NCI-H345 (cell line): Measurements from ENCODE around the gene CD320.
A peak's percentile ranks its signal among the peaks of the same experiment; 100 is the strongest.

Experiments used
- DNase-seq: peaks from one replicate; lab custom pipeline; 2025; lab: John Stamatoyannopoulos, UW

Gene CD320

DNA sequence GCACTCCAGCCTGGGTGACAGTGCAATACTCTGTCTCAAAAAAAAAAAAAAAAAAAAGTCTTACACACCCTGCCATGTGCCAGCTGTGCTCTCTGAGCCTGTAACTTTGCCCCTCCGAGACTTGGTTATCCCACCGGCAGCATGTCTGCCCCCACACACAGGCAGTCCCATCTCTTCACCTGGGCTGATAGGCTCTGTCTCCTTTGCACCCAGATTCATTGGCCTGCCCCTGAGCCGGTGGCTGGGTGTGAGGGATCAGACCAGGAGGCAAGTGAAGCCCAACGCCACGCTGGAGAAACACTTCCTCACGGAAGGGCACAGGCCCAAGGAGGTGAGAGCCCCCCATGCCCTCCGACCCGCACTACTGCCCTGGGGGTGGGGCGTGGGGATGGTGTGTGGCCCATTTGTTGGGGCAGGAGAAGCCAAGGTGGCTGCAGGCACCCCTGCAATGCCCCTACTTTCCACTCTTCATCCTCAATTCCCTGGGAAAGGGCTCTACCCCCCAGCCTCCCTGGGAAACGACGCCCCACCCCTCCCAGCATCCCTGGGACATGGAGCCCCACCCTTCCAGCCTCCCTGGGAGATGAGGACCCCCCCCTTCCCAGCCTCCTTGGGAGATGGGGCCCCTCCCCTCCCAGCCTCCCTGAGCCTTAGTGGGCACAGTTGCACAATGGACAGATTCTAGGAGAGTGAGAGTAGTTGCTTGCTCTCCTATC is 53.7 kb downstream of the CD320 start:
- no peak for DNase-seq

DNA sequence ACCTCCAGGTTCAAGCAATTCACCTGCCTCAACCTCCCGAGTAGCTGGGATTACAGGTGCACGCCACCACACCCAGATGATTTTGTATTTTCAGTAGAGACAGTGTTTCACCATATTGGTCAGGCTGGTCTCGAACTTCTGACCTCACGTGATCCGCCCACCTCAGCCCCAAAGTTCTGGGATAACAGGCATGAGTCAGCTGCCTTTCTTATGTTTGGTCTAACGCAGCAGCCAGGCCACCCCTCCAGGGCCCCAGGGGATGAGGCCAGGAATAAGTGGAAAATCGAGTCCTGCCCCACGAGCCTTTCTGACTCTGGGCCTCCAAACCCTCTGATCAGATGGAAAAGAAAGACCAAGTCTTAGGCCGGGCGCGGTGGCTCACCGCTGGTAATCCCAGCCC is 54.5 kb downstream of the CD320 start:
- no peak for DNase-seq

DNA sequence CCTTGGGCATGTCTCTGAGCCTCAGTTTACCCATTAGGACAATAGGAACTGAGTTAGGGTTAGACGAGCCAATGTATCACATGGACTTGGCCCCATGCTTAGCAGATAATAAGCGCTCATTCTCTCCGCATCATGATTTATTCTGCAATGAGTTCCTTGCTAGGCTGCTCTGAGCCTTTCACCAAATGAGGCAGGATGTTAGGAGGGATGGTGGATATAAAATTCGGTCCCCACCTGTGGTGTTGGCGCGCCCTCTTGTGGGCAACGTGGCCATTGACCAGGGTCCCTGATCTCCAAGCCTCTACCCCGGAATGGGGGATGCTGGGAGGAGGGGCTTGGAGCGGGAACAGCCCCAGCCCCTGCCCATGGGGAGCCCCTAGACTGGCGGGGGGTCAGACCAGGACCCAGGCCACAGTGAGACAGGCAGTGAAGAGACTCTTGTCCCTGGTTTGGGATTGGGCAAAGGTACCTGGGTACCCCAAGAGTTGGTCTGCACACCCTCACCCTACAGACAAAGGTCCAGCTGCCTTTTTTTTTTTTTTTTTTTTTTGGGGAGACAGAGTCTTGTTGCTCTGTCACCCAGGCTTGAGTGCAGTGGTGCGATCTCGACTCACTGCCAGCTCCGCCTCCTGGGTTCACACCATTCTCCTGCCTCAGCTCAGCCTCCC is 55.1 kb downstream of the CD320 start:
- DNase-seq = peak; percentile 73
